Upper lobe of left lung (tissue), 4 donors: ENCODE measurements around the gene BCAT1.

Experiments
- CTCF ChIP-seq, 6 experiments: fragments of 450-650 bp in 4 of 6; fragments of 200-600 bp in 2 of 6; sonication (generic) in 2 of 6; IDR thresholded peaks; one replicate each; pipeline ENCODE4 v1.5.1; 2016 to 2019; ENCODE audit warnings: antibody characterized with exemption in 6 of 6
- POLR2A ChIP-seq, 4 donors: fragments of 450-650 bp; IDR thresholded peaks; one replicate each; pipeline ENCODE4 v1.5.1; 2016 to 2017; ENCODE audit warnings: antibody characterized with exemption in 4 of 4, mild to moderate bottlenecking in 2 of 4
- POLR2AphosphoS5 ChIP-seq, 2 donors: sonication (generic); formaldehyde crosslinking; IDR thresholded peaks; one replicate each; pipeline ENCODE4 v1.5.1; 2017; ENCODE audit warnings: antibody characterized with exemption in 2 of 2

- TF ChIP-seq CTCF (IDR thresholded peaks at IDR 0.05) (no peak), POLR2A (IDR thresholded peaks at IDR 0.05) (no peak), POLR2AphosphoS5 (IDR thresholded peaks at IDR 0.05) (no peak)
Observed at GRCh38 chr12:24975425-24975824, 26.5 kb upstream of the BCAT1 start.
